ENCODE data around the gene LSAMP. TPM values are rescaled to one million over a fixed set of nuclear protein-coding genes. Genes with fewer than 3 reads are reported as not detected.

The LSAMP gene
- total and polyA plus RNA-seq, 2 of the 8 experiments (the other 6 are each of a cell fraction or from before 2014, with no cell fraction given), result 1.8 to 5.7 TPM

GRCh38 chr3:116020989-116021388 is 424.3 kb downstream of the LSAMP start (continued):
- no peak for TF ChIP-seq EP300 (IDR thresholded peaks at IDR 0.05; ENCODE audit: borderline replicate concordance in 1 of 2, low read depth in 2 of 2, low read length in 2 of 2)
- TF ChIP-seq POLR2AphosphoS5 (IDR thresholded peaks at IDR 0.05; ENCODE audit: low read depth, low read length), result no peak
- no peak for TF ChIP-seq SRF (IDR thresholded peaks at IDR 0.05; ENCODE audit: low read depth, low read length)

All from H1 (cell line).